AG04450 (cell line): ENCODE measurements around the gene HERC4. TPM values are rescaled to one million over a fixed set of nuclear protein-coding genes. Genes with fewer than 3 reads are reported as not detected.
A peak's percentile ranks its signal among the peaks of the same experiment; 100 is the strongest.

Experiments used
- CTCF ChIA-PET: fragments of 300-600, 350-600 bp; formaldehyde crosslinking; extraction: SDS; loops from one replicate; lab custom pipeline; 2022; ENCODE audit warnings: antibody characterized with exemption, inconsistent platforms; lab: Charles Lee
- POLR2A ChIA-PET: fragments of 350-600 bp; formaldehyde crosslinking; extraction: SDS; loops from one replicate; lab custom pipeline; 2021; ENCODE audit warnings: antibody characterized with exemption, inconsistent platforms; lab: Yijun Ruan, JAX
- DNase-seq: peaks from one replicate; pipeline ENCODE4 v3.0.0-alpha.2; 2011; ENCODE audit warnings: low read depth, low spot score
- H3K27ac ChIP-seq: one replicate; pipeline ENCODE4 v1.5.1; 2012; ENCODE audit warnings: low read depth, low read length, control low read depth
- H3K27me3 ChIP-seq: one replicate; pipeline ENCODE4 v1.6.0; 2012; ENCODE audit warnings: low read length; ENCODE audit not compliant: control insufficient read depth, insufficient read depth
- H3K4me3 ChIP-seq: 2 replicates; pipeline ENCODE4 v1.5.1; 2011; ENCODE audit warnings: mild to moderate bottlenecking, low read depth, low read length, control low read depth
- H3K9me3 ChIP-seq: 2 replicates; pipeline ENCODE4 v1.5.1; 2012; ENCODE audit warnings: low read length; ENCODE audit not compliant: control insufficient read depth, insufficient read depth
- polyA plus RNA-seq: library from polyadenylated mRNA; depleted of rRNA; stranded (reverse); fragments of >200 nt; gene quantifications from 2 replicates; pipeline ENCODE4 v1.2.3, GENCODE V29; 2011
- TF ChIP-seq, protein P1 (sequence below): IDR thresholded peaks from 2 replicates; pipeline ENCODE4 v1.5.1; 2011; ENCODE audit warnings: low read depth, low read length, control low read depth, inconsistent platforms

Gene HERC4
- polyA plus RNA-seq, 1 experiment = 59.1 TPM

- no peak overlapping the region for H3K4me3 ChIP-seq
- peak overlapping the region; percentile 32 for H3K27ac ChIP-seq
- ChIA-PET POLR2A (interaction anchor here (0.8 to 2.1 kb wide), 2 partner anchors 12 to 14 kb away, joined by 3 to 8 read pairs; no protein-coding TSS in a partner anchor), CTCF (interaction anchor here (0.5 to 1.7 kb wide), 4 partner anchors 25 to 375 kb away, joined by 3 to 8 read pairs (median 6); no protein-coding TSS in a partner anchor)
- TF ChIP-seq, protein P1, sequence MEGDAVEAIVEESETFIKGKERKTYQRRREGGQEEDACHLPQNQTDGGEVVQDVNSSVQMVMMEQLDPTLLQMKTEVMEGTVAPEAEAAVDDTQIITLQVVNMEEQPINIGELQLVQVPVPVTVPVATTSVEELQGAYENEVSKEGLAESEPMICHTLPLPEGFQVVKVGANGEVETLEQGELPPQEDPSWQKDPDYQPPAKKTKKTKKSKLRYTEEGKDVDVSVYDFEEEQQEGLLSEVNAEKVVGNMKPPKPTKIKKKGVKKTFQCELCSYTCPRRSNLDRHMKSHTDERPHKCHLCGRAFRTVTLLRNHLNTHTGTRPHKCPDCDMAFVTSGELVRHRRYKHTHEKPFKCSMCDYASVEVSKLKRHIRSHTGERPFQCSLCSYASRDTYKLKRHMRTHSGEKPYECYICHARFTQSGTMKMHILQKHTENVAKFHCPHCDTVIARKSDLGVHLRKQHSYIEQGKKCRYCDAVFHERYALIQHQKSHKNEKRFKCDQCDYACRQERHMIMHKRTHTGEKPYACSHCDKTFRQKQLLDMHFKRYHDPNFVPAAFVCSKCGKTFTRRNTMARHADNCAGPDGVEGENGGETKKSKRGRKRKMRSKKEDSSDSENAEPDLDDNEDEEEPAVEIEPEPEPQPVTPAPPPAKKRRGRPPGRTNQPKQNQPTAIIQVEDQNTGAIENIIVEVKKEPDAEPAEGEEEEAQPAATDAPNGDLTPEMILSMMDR = no peak
- DNase-seq = no peak
- no peaks in the 10 kb centered on the region for H3K9me3 ChIP-seq
- no peaks in the 10 kb centered on the region for H3K27me3 ChIP-seq
These were observed 33.6 kb upstream of the HERC4 start for GRCh38 chr10:68108653-68109052.

- Histone ChIP-seq H3K4me3 (no peak overlapping the region), H3K27ac (no peak overlapping the region), H3K27me3 (no peaks in the 10 kb centered on the region), H3K9me3 (no peaks in the 10 kb centered on the region)
- TF ChIP-seq, protein P1 = no peak
- POLR2A ChIA-PET = interaction anchor here (2.1 kb wide), 1 partner anchor 13 kb away, joined by 8 read pairs; no protein-coding TSS in a partner anchor
- no peak for DNase-seq
- CTCF ChIA-PET = interaction anchor here (1.2 to 1.9 kb wide), 3 partner anchors 25 to 48 kb away, joined by 4 to 6 read pairs (median 5); no protein-coding TSS in a partner anchor
These were observed 33.0 kb upstream of the HERC4 start for GRCh38 chr10:68108051-68108450.

- Histone ChIP-seq H3K4me3 (no peak overlapping the region), H3K27ac (no peak overlapping the region), H3K27me3 (no peaks in the 10 kb centered on the region), H3K9me3 (no peaks in the 10 kb centered on the region)
- CTCF ChIA-PET = interaction anchor here (0.7 to 1.9 kb wide), 4 partner anchors 17 to 194 kb away, joined by 3 to 6 read pairs (median 4); no protein-coding TSS in a partner anchor
- TF ChIP-seq, protein P1 = no peak
- POLR2A ChIA-PET = interaction anchor here (0.7 to 2.1 kb wide), 2 partner anchors 13 to 133 kb away, joined by 8 read pairs; no protein-coding TSS in a partner anchor
- no peak for DNase-seq
These were observed 32.6 kb upstream of the HERC4 start for GRCh38 chr10:68107651-68108050.

- DNase-seq = peak; percentile 73
- Histone ChIP-seq H3K9me3 (no peaks in the 10 kb centered on the region), H3K27ac (peak overlapping the region; percentile 49), H3K27me3 (no peaks in the 10 kb centered on the region), H3K4me3 (peak overlapping the region; percentile 25; the same call in 1 of the 2 replicates)
- TF ChIP-seq, protein P1 = no peak
- CTCF ChIA-PET = interaction anchor here (0.6 to 1.9 kb wide), 4 partner anchors 16 to 291 kb away, joined by 3 to 6 read pairs (median 4); no protein-coding TSS in a partner anchor
- POLR2A ChIA-PET = interaction anchor here (0.7 to 1.0 kb wide), 2 partner anchors 10 to 49 kb away, joined by 3 read pairs; no protein-coding TSS in a partner anchor
These were observed 31.6 kb upstream of the HERC4 start for GRCh38 chr10:68106656-68107055.

DNA sequence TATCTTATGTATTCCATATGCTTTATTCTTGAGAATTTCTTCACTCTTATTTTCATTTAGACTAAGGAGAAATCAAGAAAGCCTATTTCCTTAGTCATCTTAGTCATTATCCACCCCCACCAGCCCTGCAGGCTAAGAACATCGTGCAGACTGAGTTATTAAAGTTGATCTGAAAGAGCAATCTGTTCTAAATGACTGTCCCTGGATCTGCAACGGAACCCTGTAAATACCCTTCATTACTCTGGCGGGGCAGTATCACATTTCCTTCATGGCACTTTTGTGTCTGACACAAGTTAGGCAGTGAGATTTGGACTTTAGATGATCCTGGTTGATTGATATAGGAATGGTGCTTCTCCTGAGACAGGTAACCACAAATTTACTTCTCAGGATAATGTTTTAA, 30.7 kb upstream of the HERC4 start:
- no peaks in the 10 kb centered on the region for H3K27me3 ChIP-seq
- H3K4me3 ChIP-seq = peak overlapping the region; percentile 46
- TF ChIP-seq, protein P1 = no peak
- H3K9me3 ChIP-seq = no peaks in the 10 kb centered on the region
- H3K27ac ChIP-seq = peak overlapping the region; percentile 65
- CTCF ChIA-PET = no interaction called here
- POLR2A ChIA-PET = no interaction called here
- DNase-seq = no peak
